GM19452 (cell line): Measurements from ENCODE around the gene EXOC1.

Experiments used
- ATAC-seq: cut with Tn5 transposase; IDR thresholded peaks from one replicate; pipeline ENCODE4 v1.9.1; 2021; ENCODE audit not compliant: unreplicated experiment

Gene EXOC1

GRCh38 chr4:55854129-55854528 lies 681 bp downstream of the EXOC1 start:
- no peak for ATAC-seq

GRCh38 chr4:55857586-55857985 lies 4.1 kb downstream of the EXOC1 start:
- ATAC-seq, result no peak

GRCh38 chr4:55859711-55860110 lies 6.3 kb downstream of the EXOC1 start:
- no peak for ATAC-seq

GRCh38 chr4:55864577-55865223 lies 11.3 kb downstream of the EXOC1 start:
- ATAC-seq, result no peak

- ATAC-seq, result no peak
These were observed 11.9 kb downstream of the EXOC1 start for GRCh38 chr4:55865228-55865806.

GRCh38 chr4:55866290-55866907 lies 13.0 kb downstream of the EXOC1 start:
- ATAC-seq, result peak; percentile 83

- peak; percentile 72 for ATAC-seq
These were observed 13.6 kb downstream of the EXOC1 start for GRCh38 chr4:55866973-55867574.

- no peak for ATAC-seq
These were observed 15.2 kb downstream of the EXOC1 start for GRCh38 chr4:55868581-55869090.

- ATAC-seq, result no peak
These were observed 17.9 kb downstream of the EXOC1 start for GRCh38 chr4:55871299-55871800.

- ATAC-seq, result no peak
These were observed 21.4 kb downstream of the EXOC1 start for GRCh38 chr4:55874831-55875230.

GRCh38 chr4:55876387-55876786 lies 22.9 kb downstream of the EXOC1 start:
- ATAC-seq, result no peak

- no peak for ATAC-seq
These were observed 25.8 kb downstream of the EXOC1 start for GRCh38 chr4:55879224-55879623.

- no peak for ATAC-seq
These were observed 27.3 kb downstream of the EXOC1 start for GRCh38 chr4:55880652-55881280.

GRCh38 chr4:55884093-55884850 lies 30.8 kb downstream of the EXOC1 start:
- no peak for ATAC-seq

- ATAC-seq, result no peak
These were observed 31.4 kb downstream of the EXOC1 start for GRCh38 chr4:55884851-55885219.

GRCh38 chr4:55887594-55887993 lies 34.1 kb downstream of the EXOC1 start:
- no peak for ATAC-seq

- no peak for ATAC-seq
These were observed 38.7 kb downstream of the EXOC1 start for GRCh38 chr4:55892156-55892555.

- ATAC-seq, result no peak
These were observed 43.2 kb downstream of the EXOC1 start for GRCh38 chr4:55896622-55897021.

- no peak for ATAC-seq
These were observed 49.2 kb downstream of the EXOC1 start for GRCh38 chr4:55902677-55903076.

- ATAC-seq, result no peak
These were observed 50.1 kb downstream of the EXOC1 start for GRCh38 chr4:55903577-55903976.

- no peak for ATAC-seq
These were observed 51.1 kb downstream of the EXOC1 start for GRCh38 chr4:55904576-55904975.
